GM19463 (cell line): Measurements from ENCODE around the gene PPP3R1.

Experiments
- ATAC-seq: cut with Tn5 transposase; IDR thresholded peaks from one replicate; pipeline ENCODE4 v1.9.1; 2021; ENCODE audit warnings: mild to moderate bottlenecking, moderate library complexity; ENCODE audit not compliant: unreplicated experiment

The PPP3R1 gene

GRCh38 chr2:68236103-68236734 lies 16.1 kb downstream of the PPP3R1 start:
- ATAC-seq: no peak

GRCh38 chr2:68235090-68235489 lies 17.2 kb downstream of the PPP3R1 start:
- no peak for ATAC-seq

- no peak for ATAC-seq
These were observed 17.9 kb downstream of the PPP3R1 start for GRCh38 chr2:68234405-68234804.

GRCh38 chr2:68231061-68231372 lies 21.3 kb downstream of the PPP3R1 start:
- ATAC-seq: no peak

- ATAC-seq: no peak
These were observed 21.9 kb downstream of the PPP3R1 start for GRCh38 chr2:68230241-68231060.

- ATAC-seq: no peak
These were observed 25.5 kb downstream of the PPP3R1 start for GRCh38 chr2:68226794-68227193.

- peak; percentile 92 for ATAC-seq
These were observed 27.2 kb downstream of the PPP3R1 start for GRCh38 chr2:68225119-68225632.

- ATAC-seq: no peak
These were observed 28.9 kb downstream of the PPP3R1 start for GRCh38 chr2:68223419-68223818.

GRCh38 chr2:68222287-68222686 lies 30.0 kb downstream of the PPP3R1 start:
- ATAC-seq: no peak

GRCh38 chr2:68218343-68218901 lies 33.9 kb downstream of the PPP3R1 start:
- ATAC-seq: no peak

GRCh38 chr2:68217729-68218128 lies 34.6 kb downstream of the PPP3R1 start:
- ATAC-seq: no peak

GRCh38 chr2:68216454-68217310 lies 35.6 kb downstream of the PPP3R1 start:
- ATAC-seq: no peak

- ATAC-seq: peak; percentile 89
These were observed 38.0 kb downstream of the PPP3R1 start for GRCh38 chr2:68214381-68214780.

GRCh38 chr2:68206793-68207192 lies 45.5 kb downstream of the PPP3R1 start:
- no peak for ATAC-seq

- peak; percentile 96 for ATAC-seq
These were observed 48.7 kb downstream of the PPP3R1 start for GRCh38 chr2:68203587-68203986.

- ATAC-seq: no peak
These were observed 52.1 kb downstream of the PPP3R1 start for GRCh38 chr2:68200157-68200787.

GRCh38 chr2:68196120-68196716 lies 56.1 kb downstream of the PPP3R1 start:
- ATAC-seq: no peak

GRCh38 chr2:68195096-68195495 lies 57.2 kb downstream of the PPP3R1 start:
- ATAC-seq: no peak

GRCh38 chr2:68193787-68194372 lies 58.5 kb downstream of the PPP3R1 start:
- no peak for ATAC-seq

- ATAC-seq: no peak
These were observed 59.2 kb downstream of the PPP3R1 start for GRCh38 chr2:68193144-68193543.
